SW480 (cell line): ENCODE results near the gene CUBN.
A peak's percentile ranks its signal among the peaks of the same experiment; 100 is the strongest.

Source experiments
- DNase-seq: peaks from one replicate; pipeline ENCODE4 v3.0.0-alpha.2; 2016; ENCODE audit warnings: low spot score

CUBN gene

GRCh38 chr10:16950656-16951601 is 178.7 kb downstream of the CUBN start:
- DNase-seq: no peak

GRCh38 chr10:16949816-16950215 is 179.8 kb downstream of the CUBN start:
- no peak for DNase-seq

- DNase-seq: no peak
These were observed 181.2 kb downstream of the CUBN start for GRCh38 chr10:16948361-16948760.

- DNase-seq: no peak
These were observed 182.5 kb downstream of the CUBN start for GRCh38 chr10:16947069-16947468.

- no peak for DNase-seq
These were observed 184.0 kb downstream of the CUBN start for GRCh38 chr10:16945593-16945992.

- no peak for DNase-seq
These were observed 184.6 kb downstream of the CUBN start for GRCh38 chr10:16944986-16945385.

- no peak for DNase-seq
These were observed 185.2 kb downstream of the CUBN start for GRCh38 chr10:16944402-16944801.

GRCh38 chr10:16943295-16944285 is 186.0 kb downstream of the CUBN start:
- DNase-seq: no peak

- DNase-seq: no peak
These were observed 187.1 kb downstream of the CUBN start for GRCh38 chr10:16942381-16943078.

- DNase-seq: no peak
These were observed 187.7 kb downstream of the CUBN start for GRCh38 chr10:16941870-16942269.

- DNase-seq: no peak
These were observed 188.5 kb downstream of the CUBN start for GRCh38 chr10:16941067-16941466.

GRCh38 chr10:16938952-16939351 is 190.7 kb downstream of the CUBN start:
- no peak for DNase-seq

- DNase-seq: no peak
These were observed 195.2 kb downstream of the CUBN start for GRCh38 chr10:16934461-16934860.

- DNase-seq: no peak
These were observed 195.8 kb downstream of the CUBN start for GRCh38 chr10:16933783-16934182.

GRCh38 chr10:16931930-16932329 is 197.7 kb downstream of the CUBN start:
- DNase-seq: no peak

- no peak for DNase-seq
These were observed 199.1 kb downstream of the CUBN start for GRCh38 chr10:16930540-16930939.

- DNase-seq: peak; percentile 46
These were observed 200.5 kb downstream of the CUBN start for GRCh38 chr10:16929069-16929468.

- no peak for DNase-seq
These were observed 202.1 kb downstream of the CUBN start for GRCh38 chr10:16927546-16927945.

GRCh38 chr10:16923726-16924125 is 205.9 kb downstream of the CUBN start:
- DNase-seq: no peak

GRCh38 chr10:16923309-16923708 is 206.3 kb downstream of the CUBN start:
- no peak for DNase-seq

- DNase-seq: no peak
These were observed 210.3 kb downstream of the CUBN start for GRCh38 chr10:16919121-16919982.
